Spleen (tissue), 11 donors: ENCODE measurements around the gene DTX3L. TPM values are rescaled to one million over a fixed set of nuclear protein-coding genes. Genes with fewer than 3 reads are reported as not detected.

Experiments
- DNase-seq: peaks from one replicate; pipeline ENCODE4 v3.0.0-alpha.2; 2020
- H3K27ac ChIP-seq, 8 donors: fragments of 200-600 bp; sonication (generic) in 7 of 8; 1 replicate in 4 of 8; 2 replicates in 4 of 8; pipeline versions ENCODE4 v1.5.0 to v1.8.0; 2016 to 2021; ENCODE audit warnings: inconsistent platforms in 4 of 8, mild to moderate bottlenecking in 4 of 8, moderate library complexity in 1 of 8
- H3K27me3 ChIP-seq, 7 donors: fragments of 200-600 bp; sonication (generic) in 6 of 7; replicated peaks in 1 of 7; 1 replicate in 4 of 7; 2 replicates in 3 of 7; pipeline versions ENCODE4 v1.5.0 to v1.8.0; 2016 to 2021; ENCODE audit warnings: inconsistent platforms in 3 of 7, mild to moderate bottlenecking in 1 of 7
- H3K36me3 ChIP-seq, 6 donors: fragments of 200-600 bp; sonication (generic) in 5 of 6; 1 replicate in 4 of 6; 2 replicates in 2 of 6; pipeline versions ENCODE4 v1.5.0 to v1.8.0; 2016 to 2021; ENCODE audit warnings: inconsistent platforms in 2 of 6
- H3K4me1 ChIP-seq, 6 donors: fragments of 200-600 bp; sonication (generic) in 5 of 6; 1 replicate in 3 of 6; 2 replicates in 3 of 6; pipeline versions ENCODE4 v1.5.0 to v1.8.0; 2016 to 2021; ENCODE audit warnings: inconsistent platforms in 3 of 6
- H3K4me3 ChIP-seq, 8 donors: fragments of 200-600 bp; sonication (generic) in 7 of 8; 1 replicate in 4 of 8; 2 replicates in 4 of 8; pipeline versions ENCODE4 v1.5.0 to v1.8.0; 2016 to 2021; ENCODE audit warnings: inconsistent platforms in 4 of 8, mild to moderate bottlenecking in 4 of 8, moderate library complexity in 2 of 8
- H3K9me3 ChIP-seq, 8 donors: fragments of 200-600 bp; sonication (generic) in 7 of 8; 1 replicate in 4 of 8; 2 replicates in 4 of 8; pipeline versions ENCODE4 v1.5.0 to v1.8.0; 2016 to 2021; ENCODE audit warnings: inconsistent platforms in 4 of 8
- POLR2A ChIP-seq, 3 donors: fragments of 450-650 bp; IDR thresholded peaks; one replicate each; pipeline ENCODE4 v1.5.1; 2017; ENCODE audit warnings: antibody characterized with exemption in 3 of 3, mild to moderate bottlenecking in 1 of 3
- POLR2AphosphoS5 ChIP-seq, 3 donors: sonication (generic); formaldehyde crosslinking; IDR thresholded peaks; one replicate each; pipeline ENCODE4 v1.5.1; 2017; ENCODE audit warnings: antibody characterized with exemption in 3 of 3
- WGBS, 5 donors: extraction: QIAGEN DNeasy Blood & Tissue Kit in 3 of 5; methylation state at CpG; one replicate each; pipeline versions ENCODE4 v1.1.5 to v1.1.7; 2013 to 2018; 5-methylcytosine and 5-hydroxymethylcytosine counted together
- intact Hi-C: fragments of 100-400 bp; cut with DNase I; formaldehyde crosslinking; loops from one replicate; pipeline ENCODE4 v1.15.0; 2023; ENCODE audit warnings: low total_unique reads
- polyA plus RNA-seq, 3 donors: library from polyadenylated mRNA; stranded (reverse); fragments of 200-250 nt; gene quantifications; one replicate each; pipeline ENCODE4 v1.2.1, GENCODE V29; 2013
- total RNA-seq, 7 donors: library from RNA; depleted of rRNA in 3 of 7; stranded (reverse); fragments of >200 nt in 3 of 7; fragmentation: NEBNext Ultra II Directional in 4 of 7; extraction: Animal tissue kit (Norgen Biotek cat#: 25700) in 4 of 7; gene quantifications; one replicate each; pipeline versions ENCODE4 v1.1.0 to v1.2.1, GENCODE V29; 2016 to 2021
- TF ChIP-seq, protein P1 (sequence below), 11 experiments: fragments of 200-600 bp in 7 of 11; fragments of 450-650 bp in 4 of 11; sonication (generic) in 4 of 11; IDR thresholded peaks in 8 of 11; conservative IDR thresholded peaks in 3 of 11; 1 replicate in 7 of 11; 2 replicates in 4 of 11; pipeline versions ENCODE4 v1.4.0 to v1.8.0; 2016 to 2021; ENCODE audit warnings: antibody characterized with exemption in 11 of 11, inconsistent platforms in 4 of 11, mild to moderate bottlenecking in 1 of 11
- donor health status: healthy with polysubstance abuse.
- donor health status: DM: no; HTN: no; CAD: no; lungs with moderate emphysema.
- donor health status: DM: no; HTN: no; CAD: no.
- donor health status: Bipolar disorder and iron deficiency.
- donor health status: healthy.
- donor health status: DM: no; HTN: no; CAD: no.
- donor health status: DM: yes; HTN: yes; CAD: no.

Gene DTX3L
- total and polyA plus RNA-seq, 10 donors: 11.0 to 68.4 (median 63.3) TPM

DNA sequence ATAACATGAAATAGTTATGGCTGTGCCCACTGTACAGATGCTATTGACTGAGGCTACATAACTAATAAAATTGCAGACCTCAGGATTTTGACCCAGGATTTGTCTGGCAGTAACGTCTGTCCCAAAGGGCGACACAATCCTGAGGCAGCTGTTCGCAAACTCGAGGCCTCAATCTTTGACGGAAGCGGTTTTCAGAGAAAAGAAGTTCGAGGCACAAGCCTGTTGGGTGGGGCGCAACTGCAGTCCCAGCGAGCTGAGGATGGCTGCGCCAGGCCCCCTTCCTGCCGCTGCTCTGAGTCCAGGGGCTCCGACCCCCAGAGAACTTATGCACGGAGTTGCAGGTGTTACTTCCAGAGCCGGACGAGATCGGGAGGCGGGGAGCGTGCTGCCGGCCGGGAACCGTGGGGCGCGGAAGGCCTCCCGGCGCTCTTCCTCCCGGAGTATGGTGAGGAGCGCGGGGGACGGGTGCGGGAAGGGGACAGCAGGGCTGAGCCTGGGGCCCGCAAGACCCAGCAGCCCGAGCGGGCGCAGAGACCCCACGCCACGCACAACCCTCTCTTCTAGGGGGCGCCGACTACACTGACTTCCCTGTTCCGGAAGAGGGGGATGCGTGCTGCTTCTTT lies 13.4 kb downstream of the DTX3L start, which contains the start of gene PARP15:
TSS of gene PARP15 (plus strand) at position 242 of the 623 bp plus-strand sequence. CDS start at position 260, 18 bp downstream.
- H3K27me3 ChIP-seq: no peaks in the 10 kb centered on the region
- peak; percentile 87 for DNase-seq
- peak within 1 kb of the TSS; percentile 76 to 97 (median 90) for H3K27ac ChIP-seq
- H3K4me3 ChIP-seq: peak within 1 kb of the TSS; percentile 54 to 87 (median 57)
- peaks cover 0 to 35% (median 9%) of the 10 kb centered on the region in 6 donors for H3K36me3 ChIP-seq
- peaks cover 11 to 17% (median 15%) of the 10 kb centered on the region in 8 donors for H3K9me3 ChIP-seq
- TF ChIP-seq POLR2AphosphoS5 (IDR thresholded peaks at IDR 0.05) (peak; percentile 75 to 86 (median 85)), POLR2A (IDR thresholded peaks at IDR 0.05) (no peak)
- intact Hi-C loops: no loop called here
- 1 to 3% (median 2%) methylated on average over 33 to 40 of the region's 40 CpGs for WGBS, 5 donors
- H3K4me1 ChIP-seq: peaks cover 18 to 87% (median 58%) of the 10 kb centered on the region in 6 donors

DNA sequence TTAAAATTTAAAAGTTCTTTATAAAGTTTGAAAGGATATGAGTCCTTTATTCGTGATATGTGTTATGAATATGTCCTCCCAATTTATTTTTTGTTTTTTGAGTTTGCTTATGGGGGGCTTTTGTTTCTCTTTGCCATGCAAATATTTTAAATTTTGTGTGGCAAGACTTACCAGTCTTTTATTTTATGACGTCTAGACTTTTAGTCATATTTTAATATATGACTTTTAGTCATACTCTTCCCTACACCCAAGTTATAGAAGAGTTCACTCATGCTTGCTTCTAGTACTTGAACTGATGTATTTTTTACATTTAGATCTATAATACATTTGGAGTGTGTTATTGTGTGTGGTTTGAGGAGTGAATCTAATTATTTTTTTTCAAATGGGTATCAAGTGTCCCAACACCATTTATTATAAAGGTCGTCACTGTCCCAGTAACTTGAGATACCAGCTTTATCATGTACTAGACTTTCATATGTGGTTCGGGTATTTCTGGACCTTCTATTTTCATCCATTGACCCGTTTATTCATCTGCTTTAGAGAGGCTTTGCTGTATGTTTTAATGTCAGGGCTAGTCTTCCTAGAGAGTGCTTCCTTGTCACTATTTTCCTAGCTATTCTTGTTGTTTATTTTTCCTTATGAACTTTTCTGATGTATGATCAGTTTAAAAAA lies 14.1 kb downstream of the DTX3L start:
- TF ChIP-seq, protein P1, sequence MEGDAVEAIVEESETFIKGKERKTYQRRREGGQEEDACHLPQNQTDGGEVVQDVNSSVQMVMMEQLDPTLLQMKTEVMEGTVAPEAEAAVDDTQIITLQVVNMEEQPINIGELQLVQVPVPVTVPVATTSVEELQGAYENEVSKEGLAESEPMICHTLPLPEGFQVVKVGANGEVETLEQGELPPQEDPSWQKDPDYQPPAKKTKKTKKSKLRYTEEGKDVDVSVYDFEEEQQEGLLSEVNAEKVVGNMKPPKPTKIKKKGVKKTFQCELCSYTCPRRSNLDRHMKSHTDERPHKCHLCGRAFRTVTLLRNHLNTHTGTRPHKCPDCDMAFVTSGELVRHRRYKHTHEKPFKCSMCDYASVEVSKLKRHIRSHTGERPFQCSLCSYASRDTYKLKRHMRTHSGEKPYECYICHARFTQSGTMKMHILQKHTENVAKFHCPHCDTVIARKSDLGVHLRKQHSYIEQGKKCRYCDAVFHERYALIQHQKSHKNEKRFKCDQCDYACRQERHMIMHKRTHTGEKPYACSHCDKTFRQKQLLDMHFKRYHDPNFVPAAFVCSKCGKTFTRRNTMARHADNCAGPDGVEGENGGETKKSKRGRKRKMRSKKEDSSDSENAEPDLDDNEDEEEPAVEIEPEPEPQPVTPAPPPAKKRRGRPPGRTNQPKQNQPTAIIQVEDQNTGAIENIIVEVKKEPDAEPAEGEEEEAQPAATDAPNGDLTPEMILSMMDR (IDR thresholded peaks at IDR 0.05 in 8 of 11, conservative IDR thresholded peaks at IDR 0.05 in 3 of 11): no peak
- no peak for TF ChIP-seq POLR2AphosphoS5 (IDR thresholded peaks at IDR 0.05)
- TF ChIP-seq POLR2A (IDR thresholded peaks at IDR 0.05): no peak

DNA sequence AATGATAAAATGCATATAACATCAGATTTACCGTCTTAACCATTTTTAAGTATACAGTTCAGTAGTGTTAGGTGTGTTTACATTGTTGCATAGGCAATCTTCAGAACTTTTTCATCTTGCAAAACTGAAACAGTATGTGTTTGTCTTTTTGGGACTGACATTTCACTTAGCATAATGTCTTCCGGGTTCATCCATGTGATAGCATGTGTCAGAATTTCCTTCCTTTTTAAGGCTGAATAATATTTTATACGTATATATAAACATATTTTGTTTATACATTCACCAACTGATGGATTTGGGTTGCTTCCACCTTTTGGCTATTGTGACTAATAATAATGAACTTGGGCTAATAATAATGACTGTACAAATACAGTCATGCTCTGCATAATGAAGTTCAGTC lies 16.3 kb downstream of the DTX3L start:
- TF ChIP-seq POLR2A (IDR thresholded peaks at IDR 0.05): no peak
- TF ChIP-seq POLR2AphosphoS5 (IDR thresholded peaks at IDR 0.05): no peak
- TF ChIP-seq, protein P1 (IDR thresholded peaks at IDR 0.05 in 8 of 11, conservative IDR thresholded peaks at IDR 0.05 in 3 of 11): no peak
- Histone ChIP-seq H3K36me3 (peaks cover 0 to 30% (median 6%) of the 10 kb centered on the region in 6 donors), H3K4me1 (peaks cover 10 to 57% (median 36%) of the 10 kb centered on the region in 6 donors), H3K27me3 (no peaks in the 10 kb centered on the region), H3K4me3 (no peak overlapping the region), H3K9me3 (peaks cover 12 to 33% (median 30%) of the 10 kb centered on the region in 8 donors), H3K27ac (peak overlapping the region in 1 of 8 donors; percentile 23)
- DNase-seq: no peak
- 52 to 79% (median 64%) methylated on average over 3 of the region's 3 CpGs for WGBS, 5 donors
- intact Hi-C loops: no loop called here

More for the DNA sequence above, 14.1 kb downstream of the DTX3L start:
- Histone ChIP-seq H3K27me3 (no peaks in the 10 kb centered on the region), H3K4me1 (peaks cover 18 to 80% (median 52%) of the 10 kb centered on the region in 6 donors), H3K27ac (peak overlapping the region; percentile 76 to 97 (median 90)), H3K4me3 (peak overlapping the region; percentile 54 to 87 (median 57)), H3K9me3 (peaks cover 12 to 24% (median 22%) of the 10 kb centered on the region in 8 donors), H3K36me3 (peaks cover 0 to 35% (median 7%) of the 10 kb centered on the region in 6 donors)
- 21 to 35% (median 27%) methylated on average over 5 of the region's 5 CpGs for WGBS, 5 donors
- no peak for DNase-seq
- intact Hi-C loops: no loop called here

DNA sequence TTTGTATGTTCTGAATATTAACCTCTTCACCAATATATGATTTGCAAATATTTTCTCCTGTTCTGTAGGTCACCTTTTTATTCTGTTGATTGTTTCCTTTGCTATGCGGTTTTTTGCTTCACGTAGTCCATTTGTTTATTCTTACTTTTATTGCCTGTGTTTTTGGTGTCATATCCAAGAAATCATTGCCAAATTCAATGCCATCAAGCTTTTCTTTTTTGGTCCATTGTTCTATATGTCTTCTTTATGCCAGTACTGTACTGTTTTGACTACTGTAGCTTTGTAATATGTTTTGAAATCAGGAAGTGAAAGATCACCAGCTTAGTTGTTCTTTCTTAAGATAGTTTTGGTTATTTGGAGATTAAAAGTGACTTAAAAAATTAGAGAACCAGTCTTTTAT lies 17.5 kb downstream of the DTX3L start:
- H3K27ac ChIP-seq: no peak overlapping the region
- TF ChIP-seq POLR2AphosphoS5 (IDR thresholded peaks at IDR 0.05) (no peak), POLR2A (IDR thresholded peaks at IDR 0.05) (no peak)
- TF ChIP-seq, protein P1 (IDR thresholded peaks at IDR 0.05 in 8 of 11, conservative IDR thresholded peaks at IDR 0.05 in 3 of 11): no peak
- peaks cover 0 to 30% (median 6%) of the 10 kb centered on the region in 6 donors for H3K36me3 ChIP-seq
- intact Hi-C loops: no loop called here
- H3K4me3 ChIP-seq: no peak overlapping the region
- peaks cover 12 to 33% (median 30%) of the 10 kb centered on the region in 8 donors for H3K9me3 ChIP-seq
- H3K27me3 ChIP-seq: no peaks in the 10 kb centered on the region
- WGBS, 5 donors: 95 to 98% (median 97%) methylated on average over 2 of the region's 2 CpGs
- DNase-seq: no peak
- peaks cover 8 to 50% (median 26%) of the 10 kb centered on the region in 6 donors for H3K4me1 ChIP-seq
